ENCODE measurements around the gene GRHPR.

Gene GRHPR

GRCh38 chr9:37422289-37423104, at the start of gene GRHPR:
GRHPR (plus strand) TSS chr9:37422696; CDS start chr9:37422751, 55 bp downstream.
- peak; percentile 83 for DNase-seq (ENCODE audit: low read depth)
- TF ChIP-seq MYC (IDR thresholded peaks at IDR 0.05; ENCODE audit: low read depth, low read length) (peak; percentile 39; the same call in 1 of the 2 replicates), CTCF (IDR thresholded peaks at IDR 0.05; ENCODE audit: low read depth, low read length) (no peak), MAX (IDR thresholded peaks at IDR 0.05; ENCODE audit: low read depth, low read length) (peak; percentile 49; the same call in 1 of the 2 replicates), POLR2A (IDR thresholded peaks at IDR 0.05; ENCODE audit: extremely low read depth, insufficient read length) (peak; percentile 67)
- peak within 1 kb of the TSS; percentile 78 for H3K4me3 ChIP-seq (ENCODE audit: low read depth, low read length)

GRCh38 chr9:37372839-37373238, 49.7 kb upstream of the GRHPR start:
- TF ChIP-seq MYC (IDR thresholded peaks at IDR 0.05; ENCODE audit: low read depth, low read length) = no peak
- TF ChIP-seq POLR2A (IDR thresholded peaks at IDR 0.05; ENCODE audit: extremely low read depth, insufficient read length) = no peak
- no peak for TF ChIP-seq MAX (IDR thresholded peaks at IDR 0.05; ENCODE audit: low read depth, low read length)
- no peak for TF ChIP-seq CTCF (IDR thresholded peaks at IDR 0.05; ENCODE audit: low read depth, low read length)
- DNase-seq (ENCODE audit: low read depth) = no peak
- H3K4me3 ChIP-seq (ENCODE audit: low read depth, low read length) = no peak overlapping the region

GRCh38 chr9:37373621-37374020, 48.9 kb upstream of the GRHPR start:
- no peak for TF ChIP-seq POLR2A (IDR thresholded peaks at IDR 0.05; ENCODE audit: extremely low read depth, insufficient read length)
- no peak for TF ChIP-seq MYC (IDR thresholded peaks at IDR 0.05; ENCODE audit: low read depth, low read length)
- no peak for TF ChIP-seq MAX (IDR thresholded peaks at IDR 0.05; ENCODE audit: low read depth, low read length)
- no peak for TF ChIP-seq CTCF (IDR thresholded peaks at IDR 0.05; ENCODE audit: low read depth, low read length)
- no peak for DNase-seq (ENCODE audit: low read depth)
- H3K4me3 ChIP-seq (ENCODE audit: low read depth, low read length) = no peak overlapping the region

GRCh38 chr9:37374892-37375291, 47.6 kb upstream of the GRHPR start:
- no peak for DNase-seq (ENCODE audit: low read depth)
- no peak overlapping the region for H3K4me3 ChIP-seq (ENCODE audit: low read depth, low read length)
- TF ChIP-seq CTCF (IDR thresholded peaks at IDR 0.05; ENCODE audit: low read depth, low read length) = no peak
- no peak for TF ChIP-seq MAX (IDR thresholded peaks at IDR 0.05; ENCODE audit: low read depth, low read length)
- no peak for TF ChIP-seq MYC (IDR thresholded peaks at IDR 0.05; ENCODE audit: low read depth, low read length)
- TF ChIP-seq POLR2A (IDR thresholded peaks at IDR 0.05; ENCODE audit: extremely low read depth, insufficient read length) = no peak

- TF ChIP-seq MYC (IDR thresholded peaks at IDR 0.05; ENCODE audit: low read depth, low read length) (no peak), MAX (IDR thresholded peaks at IDR 0.05; ENCODE audit: low read depth, low read length) (no peak), CTCF (IDR thresholded peaks at IDR 0.05; ENCODE audit: low read depth, low read length) (no peak), POLR2A (IDR thresholded peaks at IDR 0.05; ENCODE audit: extremely low read depth, insufficient read length) (no peak)
- H3K4me3 ChIP-seq (ENCODE audit: low read depth, low read length) = no peak overlapping the region
- DNase-seq (ENCODE audit: low read depth) = no peak
Observed at GRCh38 chr9:37377688-37378612, 44.5 kb upstream of the GRHPR start.
